ENCODE results near the gene AP3D1.

GRCh38 chr19:2186071-2186846 is 34.9 kb upstream of the AP3D1 start:
- TF ChIP-seq, protein P1, sequence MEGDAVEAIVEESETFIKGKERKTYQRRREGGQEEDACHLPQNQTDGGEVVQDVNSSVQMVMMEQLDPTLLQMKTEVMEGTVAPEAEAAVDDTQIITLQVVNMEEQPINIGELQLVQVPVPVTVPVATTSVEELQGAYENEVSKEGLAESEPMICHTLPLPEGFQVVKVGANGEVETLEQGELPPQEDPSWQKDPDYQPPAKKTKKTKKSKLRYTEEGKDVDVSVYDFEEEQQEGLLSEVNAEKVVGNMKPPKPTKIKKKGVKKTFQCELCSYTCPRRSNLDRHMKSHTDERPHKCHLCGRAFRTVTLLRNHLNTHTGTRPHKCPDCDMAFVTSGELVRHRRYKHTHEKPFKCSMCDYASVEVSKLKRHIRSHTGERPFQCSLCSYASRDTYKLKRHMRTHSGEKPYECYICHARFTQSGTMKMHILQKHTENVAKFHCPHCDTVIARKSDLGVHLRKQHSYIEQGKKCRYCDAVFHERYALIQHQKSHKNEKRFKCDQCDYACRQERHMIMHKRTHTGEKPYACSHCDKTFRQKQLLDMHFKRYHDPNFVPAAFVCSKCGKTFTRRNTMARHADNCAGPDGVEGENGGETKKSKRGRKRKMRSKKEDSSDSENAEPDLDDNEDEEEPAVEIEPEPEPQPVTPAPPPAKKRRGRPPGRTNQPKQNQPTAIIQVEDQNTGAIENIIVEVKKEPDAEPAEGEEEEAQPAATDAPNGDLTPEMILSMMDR (IDR thresholded peaks at IDR 0.05), result no peak
- TF ChIP-seq POLR2A (IDR thresholded peaks at IDR 0.05) (no peak), POLR2AphosphoS5 (IDR thresholded peaks at IDR 0.05) (peak; percentile 13 to 69 (median 54))
